ENCODE measurements around the gene PGGHG. TPM values are rescaled to one million over a fixed set of nuclear protein-coding genes. Genes with fewer than 3 reads are reported as not detected.
"Not testable (repeated sequence)": the region's sequence is repeated elsewhere in the genome, so short reads cannot be mapped to it uniquely, and the experiment has no call there.

The PGGHG gene
- total and polyA plus RNA-seq, 2 of the 13 experiments (the other 11 are each of a cell fraction or from before 2014, with no cell fraction given), result 5.9 to 14.8 TPM

- peak within 1 kb of the TSS; percentile 43 for H3K27ac ChIP-seq (ENCODE audit: extremely low read length, insufficient read depth, low read length)
- CTCF ChIA-PET (ENCODE audit: low intra/inter-chr PET ratio, low total read pairs); in situ Hi-C loops (cut with HindIII; ENCODE audit: extremely low pct_ligation_motif_present, low pct_unique_long_range_greater_than_20kb); H3K79me2 ChIP-seq (ENCODE audit: insufficient read depth, low read length); H2AFZ ChIP-seq (ENCODE audit: low read length); H3K36me3 ChIP-seq (replicated peaks in 1 of 2; ENCODE audit: control insufficient read depth in 1 of 2, insufficient read depth in 2 of 2, low read length in 2 of 2); H3K9me3 ChIP-seq (ENCODE audit: low read length); H4K20me1 ChIP-seq (ENCODE audit: insufficient read depth, low read length); H3K27me3 ChIP-seq (ENCODE audit: control insufficient read depth in 1 of 2, insufficient read depth in 2 of 2, low read length in 2 of 2); TF ChIP-seq LCORL (IDR thresholded peaks at IDR 0.05): not testable (repeated sequence)
- ATAC-seq (peak; percentile 65), FAIRE-seq (peak; percentile 36), DNase-seq (ENCODE audit: low spot score) (peak; percentile 83)
- 0% methylated on average over 3 of the region's 28 CpGs for WGBS (ENCODE audit: low lambda C conversion rate)
- peak within 1 kb of the TSS; percentile 42 for H3K9ac ChIP-seq (ENCODE audit: insufficient read depth, low read depth, low read length)
- H3K4me3 ChIP-seq (replicated peaks in 1 of 3; ENCODE audit: insufficient read depth in 1 of 3, low read depth in 2 of 3, low read length in 3 of 3), result peak within 1 kb of the TSS; percentile 48 to 69 (median 50); a peak in 5 of 6 replicates
- TSS peak; percentile 87 for BruUV-seq (replicated peaks)
- peaks cover 61% of the 10 kb centered on the region for H3K4me1 ChIP-seq (ENCODE audit: insufficient read depth, low read length)
- peak within 1 kb of the TSS; percentile 83 for H3K4me2 ChIP-seq (ENCODE audit: low read depth, low read length)
- intact Hi-C loops (cut with micrococcal nuclease; ENCODE audit: unreplicated experiment), result loop anchor here (5.0 kb wide), 1 partner anchor 49 kb away; no protein-coding TSS in a partner anchor
- POLR2A ChIA-PET, result interaction anchor here (0.6 to 1.9 kb wide), 10 partner anchors 9 to 101 kb away, joined by 3 to 12 read pairs (median 6); partner anchors contain the start of genes BET1L, IFITM3 and RIC8A
- TF ChIP-seq ERF (CRISPR knock-in tag; IDR thresholded peaks at IDR 0.05), result 0 out of 2 replicates have a peak, but pooled peaks have one; percentile 28
- TF ChIP-seq CEBPG (CRISPR knock-in tag; IDR thresholded peaks at IDR 0.05), result peak; percentile 56; the same call in 1 of the 2 replicates
- TF ChIP-seq LCORL (CRISPR knock-in tag; IDR thresholded peaks at IDR 0.05), result 0 out of 2 replicates have a peak, but pooled peaks have one; percentile 31
- 0 out of 2 replicates have a peak, but pooled peaks have one; percentile 17 for TF ChIP-seq PHF8 (CRISPR knock-in tag; IDR thresholded peaks at IDR 0.05)
- TF ChIP-seq HDAC1 (CRISPR knock-in tag; IDR thresholded peaks at IDR 0.05), result peak; percentile 33
- peak; percentile 52; the same call in 1 of the 2 replicates for TF ChIP-seq MED1 (CRISPR knock-in tag; IDR thresholded peaks at IDR 0.05)
- TF ChIP-seq KDM2A (CRISPR knock-in tag; IDR thresholded peaks at IDR 0.05; ENCODE audit: borderline replicate concordance, low read depth), result peak; percentile 47; the same call in 1 of the 2 replicates
- peak; percentile 46; the same call in 1 of the 2 replicates for TF ChIP-seq ETV6 (CRISPR knock-in tag; conservative IDR thresholded peaks at IDR 0.05)
- TF ChIP-seq SIX1 (CRISPR knock-in tag; IDR thresholded peaks at IDR 0.05; ENCODE audit: borderline replicate concordance), result peak; percentile 76; the same call in 1 of the 2 replicates
- peak; percentile 37; the same call in 1 of the 2 replicates for TF ChIP-seq ZFX (CRISPR knock-in tag; IDR thresholded peaks at IDR 0.05; ENCODE audit: low read depth)
- peak; percentile 85 for TF ChIP-seq SAP130 (CRISPR knock-in tag; IDR thresholded peaks at IDR 0.05; ENCODE audit: low read depth)
- peak; percentile 37; the same call in 1 of the 2 replicates for TF ChIP-seq ETV5 (CRISPR knock-in tag; IDR thresholded peaks at IDR 0.05; ENCODE audit: borderline replicate concordance)
- TF ChIP-seq, protein P1, sequence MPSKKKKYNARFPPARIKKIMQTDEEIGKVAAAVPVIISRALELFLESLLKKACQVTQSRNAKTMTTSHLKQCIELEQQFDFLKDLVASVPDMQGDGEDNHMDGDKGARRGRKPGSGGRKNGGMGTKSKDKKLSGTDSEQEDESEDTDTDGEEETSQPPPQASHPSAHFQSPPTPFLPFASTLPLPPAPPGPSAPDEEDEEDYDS (CRISPR knock-in tag; IDR thresholded peaks at IDR 0.05), result peak; percentile 47; the same call in 1 of the 2 replicates
- 0 out of 2 replicates have a peak, but pooled peaks have one; percentile 28 for TF ChIP-seq TBX2 (CRISPR knock-in tag; IDR thresholded peaks at IDR 0.05; ENCODE audit: borderline replicate concordance)
- TF ChIP-seq TAF1 (CRISPR knock-in tag; IDR thresholded peaks at IDR 0.05), result peak; percentile 40; the same call in 1 of the 2 replicates
- peak; percentile 55; the same call in 1 of the 2 replicates for TF ChIP-seq ARID4A (CRISPR knock-in tag; IDR thresholded peaks at IDR 0.05; ENCODE audit: borderline replicate concordance)
- peak; percentile 80 for TF ChIP-seq SIX4 (CRISPR knock-in tag; IDR thresholded peaks at IDR 0.05)
- peak; percentile 15; the same call in 1 of the 2 replicates for TF ChIP-seq HOXA3 (CRISPR knock-in tag; IDR thresholded peaks at IDR 0.05)
- TF ChIP-seq GABPA (IDR thresholded peaks at IDR 0.05; ENCODE audit: low read depth, low read length), result peak; percentile 24; the same call in 1 of the 2 replicates
- peak; percentile 70 for TF ChIP-seq GABPA (CRISPR knock-in tag; IDR thresholded peaks at IDR 0.05; ENCODE audit: low read depth)
These were observed 19.1 kb downstream of the PGGHG start, which contains the start of gene IFITM2 for GRCh38 chr11:307766-308708. Gene IFITM2 (plus strand): TSS chr11:307816. CDS start chr11:308193, 377 bp downstream.
